Body of pancreas (tissue), 4 donors: ENCODE data around the gene MACO1. TPM values are rescaled to one million over a fixed set of nuclear protein-coding genes. Genes with fewer than 3 reads are reported as not detected.

Source experiments
- ATAC-seq: fragments of 150-250 bp; one replicate; pipeline ENCODE4 v1.9.1; 2016
- DNase-seq, 4 donors: peaks; one replicate each; pipeline ENCODE4 v3.0.0-alpha.2; 2019
- H3K27ac ChIP-seq, 4 donors: fragments of 200-600 bp; sonication (generic); 1 replicate in 3 of 4; 2 replicates in 1 of 4; pipeline versions ENCODE4 v1.5.1 to v1.6.1; 2016 to 2019; ENCODE audit warnings: mild to moderate bottlenecking in 1 of 4, mixed read lengths in 1 of 4, moderate library complexity in 1 of 4
- H3K27me3 ChIP-seq, 2 donors: fragments of 200-600 bp; sonication (generic); one replicate each; pipeline ENCODE4 v1.6.0; 2016; ENCODE audit warnings: mild to moderate bottlenecking in 1 of 2
- H3K36me3 ChIP-seq, 2 donors: fragments of 200-600 bp; sonication (generic); replicated peaks in 1 of 2; 2 replicates each; pipeline ENCODE4 v1.5.1; 2016; ENCODE audit warnings: low read depth in 2 of 2; ENCODE audit not compliant: insufficient read depth in 1 of 2
- H3K4me1 ChIP-seq: fragments of 200-600 bp; sonication (generic); one replicate; pipeline ENCODE4 v1.6.0; 2016
- H3K4me3 ChIP-seq, 2 donors: fragments of 200-600 bp; sonication (generic); 1 replicate in 1 of 2; 2 replicates in 1 of 2; pipeline ENCODE4 v1.5.1; 2016 to 2019
- H3K9me3 ChIP-seq, 3 donors: fragments of 200-600 bp; sonication (generic); 1 replicate in 2 of 3; 2 replicates in 1 of 3; pipeline ENCODE4 v1.5.1; 2016
- POLR2A ChIP-seq, 3 donors: fragments of 450-650 bp; IDR thresholded peaks; one replicate each; pipeline ENCODE4 v1.6.1; 2016; ENCODE audit warnings: antibody characterized with exemption in 3 of 3, mild to moderate bottlenecking in 2 of 3
- WGBS, 2 donors: methylation state at CpG; one replicate each; pipeline ENCODE4 v1.1.5; 2017; 5-methylcytosine and 5-hydroxymethylcytosine counted together
- intact Hi-C: fragments of 100-400 bp; cut with DNase I; formaldehyde crosslinking; loops from one replicate; pipeline ENCODE4 v1.15.1; 2023
- total RNA-seq, 2 donors: library from RNA; depleted of rRNA; stranded (reverse); fragments of >200 nt; gene quantifications; one replicate each; pipeline ENCODE4 v1.1.0, GENCODE V29; 2016
- TF ChIP-seq, protein P1 (sequence below), 7 experiments: fragments of 450-650 bp in 4 of 7; fragments of 200-600 bp in 3 of 7; sonication (generic) in 3 of 7; IDR thresholded peaks; one replicate each; pipeline ENCODE4 v1.5.1; 2016 to 2019; ENCODE audit warnings: antibody characterized with exemption in 7 of 7

Gene MACO1
- total RNA-seq, 2 donors from 2014 or later, result 21.3 to 23.4 TPM

- 86 to 95% methylated on average over 1 of the region's 1 CpG for WGBS, 2 donors
- DNase-seq (no peak), ATAC-seq (no peak)
- intact Hi-C loops, result no loop called here
- H3K27me3 ChIP-seq, result no peaks in the 10 kb centered on the region
- TF ChIP-seq POLR2A (IDR thresholded peaks at IDR 0.05), result no peak
- TF ChIP-seq, protein P1, sequence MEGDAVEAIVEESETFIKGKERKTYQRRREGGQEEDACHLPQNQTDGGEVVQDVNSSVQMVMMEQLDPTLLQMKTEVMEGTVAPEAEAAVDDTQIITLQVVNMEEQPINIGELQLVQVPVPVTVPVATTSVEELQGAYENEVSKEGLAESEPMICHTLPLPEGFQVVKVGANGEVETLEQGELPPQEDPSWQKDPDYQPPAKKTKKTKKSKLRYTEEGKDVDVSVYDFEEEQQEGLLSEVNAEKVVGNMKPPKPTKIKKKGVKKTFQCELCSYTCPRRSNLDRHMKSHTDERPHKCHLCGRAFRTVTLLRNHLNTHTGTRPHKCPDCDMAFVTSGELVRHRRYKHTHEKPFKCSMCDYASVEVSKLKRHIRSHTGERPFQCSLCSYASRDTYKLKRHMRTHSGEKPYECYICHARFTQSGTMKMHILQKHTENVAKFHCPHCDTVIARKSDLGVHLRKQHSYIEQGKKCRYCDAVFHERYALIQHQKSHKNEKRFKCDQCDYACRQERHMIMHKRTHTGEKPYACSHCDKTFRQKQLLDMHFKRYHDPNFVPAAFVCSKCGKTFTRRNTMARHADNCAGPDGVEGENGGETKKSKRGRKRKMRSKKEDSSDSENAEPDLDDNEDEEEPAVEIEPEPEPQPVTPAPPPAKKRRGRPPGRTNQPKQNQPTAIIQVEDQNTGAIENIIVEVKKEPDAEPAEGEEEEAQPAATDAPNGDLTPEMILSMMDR (IDR thresholded peaks at IDR 0.05), result no peak
- H3K27ac ChIP-seq, result no peak overlapping the region
- H3K4me3 ChIP-seq, result no peak overlapping the region
- peaks cover 0 to 9% of the 10 kb centered on the region in 2 donors for H3K36me3 ChIP-seq
- H3K9me3 ChIP-seq, result no peaks in the 10 kb centered on the region
- H3K4me1 ChIP-seq, result peaks cover 16% of the 10 kb centered on the region
These were observed 55.9 kb downstream of the MACO1 start for GRCh38 chr1:25486602-25487001.

- 84 to 90% methylated on average over 2 of the region's 2 CpGs for WGBS, 2 donors
- Histone ChIP-seq H3K27ac (no peak overlapping the region), H3K36me3 (peaks cover 0 to 16% of the 10 kb centered on the region in 2 donors), H3K4me3 (no peak overlapping the region), H3K4me1 (peaks cover 16% of the 10 kb centered on the region), H3K9me3 (no peaks in the 10 kb centered on the region), H3K27me3 (no peaks in the 10 kb centered on the region)
- DNase-seq (no peak), ATAC-seq (no peak)
- TF ChIP-seq POLR2A (IDR thresholded peaks at IDR 0.05), result no peak
- TF ChIP-seq, protein P1 (IDR thresholded peaks at IDR 0.05), result peak in 6 of 7 experiments; percentile 18 to 36 (median 34)
- intact Hi-C loops, result no loop called here
These were observed 56.9 kb downstream of the MACO1 start for GRCh38 chr1:25487628-25488027.

DNA sequence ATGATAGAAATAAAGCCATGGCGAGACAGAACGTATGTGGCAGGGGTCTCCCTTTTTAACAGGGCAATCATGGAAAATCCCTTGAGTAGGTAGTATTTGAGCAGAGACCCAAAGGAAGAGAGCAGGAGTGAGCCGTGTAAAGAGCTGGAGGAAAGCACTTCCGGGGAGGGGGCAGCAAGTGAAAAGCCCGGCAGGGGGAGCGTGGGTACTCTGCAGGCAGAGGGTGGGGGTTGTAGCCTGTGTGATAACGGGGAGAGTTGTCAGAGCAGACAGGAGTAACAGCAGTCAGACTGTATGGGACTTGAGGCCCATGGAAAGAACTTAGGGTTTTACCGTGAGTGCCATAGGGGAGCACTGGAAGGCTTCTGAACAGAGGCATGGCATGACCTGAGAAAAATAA, 61.6 kb downstream of the MACO1 start:
- intact Hi-C loops, result no loop called here
- H3K9me3 ChIP-seq, result no peaks in the 10 kb centered on the region
- DNase-seq, result no peak
- no peak overlapping the region for H3K27ac ChIP-seq
- no peaks in the 10 kb centered on the region for H3K27me3 ChIP-seq
- TF ChIP-seq POLR2A (IDR thresholded peaks at IDR 0.05), result no peak
- TF ChIP-seq, protein P1 (IDR thresholded peaks at IDR 0.05), result no peak
- H3K36me3 ChIP-seq, result peaks cover 0 to 28% of the 10 kb centered on the region in 2 donors
- no peak for ATAC-seq
- H3K4me1 ChIP-seq, result no peaks in the 10 kb centered on the region
- H3K4me3 ChIP-seq, result no peak overlapping the region
- WGBS, 2 donors, result 78 to 88% methylated on average over 8 of the region's 8 CpGs

DNA sequence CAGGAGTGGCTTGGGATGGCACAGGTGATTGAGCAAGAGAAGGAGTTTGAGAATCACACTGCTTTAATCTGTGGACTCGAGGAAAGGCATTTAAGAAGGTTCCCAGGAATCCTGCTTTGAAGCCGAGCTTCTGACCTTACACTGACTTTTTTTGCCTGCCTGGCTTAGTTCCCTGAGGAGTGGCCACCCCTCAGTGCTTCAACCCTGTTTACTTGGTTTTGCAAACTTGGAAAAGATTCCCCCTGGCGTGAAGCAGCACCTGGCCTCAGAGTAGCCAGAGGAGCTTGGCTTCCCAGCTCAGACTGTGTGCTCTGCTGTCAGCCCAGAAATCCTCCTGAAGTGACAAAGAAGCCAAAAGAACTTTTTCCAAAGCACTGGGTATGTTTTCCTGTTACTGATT, 64.3 kb downstream of the MACO1 start:
- ATAC-seq (no peak), DNase-seq (no peak)
- WGBS, 2 donors, result 54 to 55% methylated on average over 3 of the region's 3 CpGs
- no peaks in the 10 kb centered on the region for H3K9me3 ChIP-seq
- H3K36me3 ChIP-seq, result peaks cover 2 to 30% of the 10 kb centered on the region in 2 donors
- H3K27ac ChIP-seq, result no peak overlapping the region
- intact Hi-C loops, result no loop called here
- no peaks in the 10 kb centered on the region for H3K4me1 ChIP-seq
- no peaks in the 10 kb centered on the region for H3K27me3 ChIP-seq
- TF ChIP-seq, protein P1 (IDR thresholded peaks at IDR 0.05), result no peak
- no peak for TF ChIP-seq POLR2A (IDR thresholded peaks at IDR 0.05)
- no peak overlapping the region for H3K4me3 ChIP-seq

GRCh38 chr1:25500694-25501093, 70.0 kb downstream of the MACO1 start:
- no peaks in the 10 kb centered on the region for H3K9me3 ChIP-seq
- WGBS, 2 donors, result 32 to 41% methylated on average over 1 of the region's 1 CpG
- no peaks in the 10 kb centered on the region for H3K27me3 ChIP-seq
- H3K4me3 ChIP-seq, result no peak overlapping the region
- peaks cover 2 to 11% of the 10 kb centered on the region in 2 donors for H3K36me3 ChIP-seq
- no peak for TF ChIP-seq POLR2A (IDR thresholded peaks at IDR 0.05)
- TF ChIP-seq, protein P1 (IDR thresholded peaks at IDR 0.05), result no peak
- intact Hi-C loops, result loop anchor here (5.0 kb wide), 1 partner anchor 307 kb away; no protein-coding TSS in a partner anchor
- ATAC-seq, result no peak
- H3K4me1 ChIP-seq, result no peaks in the 10 kb centered on the region
- DNase-seq, result no peak
- H3K27ac ChIP-seq, result no peak overlapping the region
